GM19193 (cell line): Measurements from ENCODE around the gene PCDH15.

Experiments
- POLR2A ChIP-seq: IDR thresholded peaks from 4 replicates; pipeline ENCODE4 v1.6.1; 2011; ENCODE audit not compliant: insufficient read depth, insufficient read length; ENCODE audit errors: extremely low read depth

Gene PCDH15

DNA sequence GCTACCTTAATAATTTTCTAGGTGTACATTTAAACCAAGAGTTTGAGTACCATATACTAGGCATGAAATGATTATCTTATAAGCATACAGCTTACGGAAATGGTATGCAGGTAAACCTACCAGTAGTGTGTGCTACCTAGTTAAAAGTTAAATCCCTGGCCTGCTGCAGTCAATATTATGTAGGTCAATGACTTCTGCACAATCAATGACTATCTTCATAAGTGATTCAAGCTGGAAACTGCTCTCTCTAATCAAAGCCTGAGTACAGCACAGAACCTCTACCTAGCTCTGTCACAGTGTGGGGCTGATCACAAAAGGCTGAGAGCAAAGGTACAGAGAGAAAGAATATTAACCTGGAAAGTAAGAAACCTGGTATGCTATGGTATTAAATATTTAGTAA lies 733.7 kb downstream of the PCDH15 start:
- TF ChIP-seq POLR2A: no peak

DNA sequence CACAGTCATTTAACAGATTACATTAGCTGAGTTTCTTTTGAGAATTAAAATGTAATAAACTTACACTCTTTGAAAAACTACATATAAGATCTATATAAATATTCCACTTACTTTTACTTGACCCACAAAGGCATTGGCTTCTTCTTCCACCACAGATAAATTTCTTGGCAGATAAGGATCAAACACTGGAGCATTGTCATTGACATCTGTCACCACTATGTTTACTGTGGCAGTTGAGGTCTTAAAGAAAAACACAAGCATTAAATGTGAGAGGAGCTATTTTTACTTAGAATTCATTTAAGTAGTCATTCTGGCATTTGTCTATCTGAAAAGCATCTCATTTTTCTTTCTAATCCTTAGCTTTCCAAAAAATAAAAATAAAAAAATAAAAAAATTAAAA lies 734.4 kb downstream of the PCDH15 start:
- no peak for TF ChIP-seq POLR2A

DNA sequence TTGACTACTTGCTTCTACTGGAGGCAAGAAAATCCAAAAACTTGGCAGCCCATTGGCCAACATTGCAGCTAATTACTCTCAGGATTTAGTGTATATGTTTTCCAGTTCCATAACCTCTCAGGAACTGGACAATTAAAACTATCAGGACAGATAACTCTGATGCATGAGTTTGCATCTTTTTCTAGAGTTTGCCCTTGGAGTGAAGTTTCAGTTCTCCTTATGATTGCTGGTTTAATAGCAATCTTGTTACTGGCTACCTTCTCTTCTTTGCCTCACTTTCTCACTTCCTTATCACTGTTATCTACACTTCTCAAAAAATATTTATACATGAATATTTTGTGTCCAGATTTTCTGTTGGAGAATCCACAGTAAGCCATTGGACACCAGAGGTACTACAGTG lies 735.9 kb downstream of the PCDH15 start:
- no peak for TF ChIP-seq POLR2A

DNA sequence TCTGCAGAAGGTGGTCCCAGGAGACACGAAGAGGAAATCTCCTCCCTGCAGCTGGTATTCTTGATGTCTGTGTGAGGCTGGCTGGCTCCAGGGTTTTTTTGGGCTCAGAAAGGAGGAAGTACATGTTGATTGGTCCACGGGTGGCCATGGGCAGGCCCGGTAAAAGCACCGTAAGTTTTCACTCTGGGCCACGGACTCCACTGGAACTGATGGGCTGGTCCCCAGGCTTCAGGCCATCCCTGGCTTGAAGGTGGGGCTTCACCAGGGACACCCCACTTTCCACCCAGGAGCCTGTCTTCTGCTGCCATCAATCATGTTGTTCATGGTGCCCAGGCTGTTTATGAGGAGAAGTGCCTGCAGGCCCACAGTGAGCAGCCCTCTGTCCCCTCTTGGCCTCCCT lies 736.8 kb downstream of the PCDH15 start:
- TF ChIP-seq POLR2A: no peak

DNA sequence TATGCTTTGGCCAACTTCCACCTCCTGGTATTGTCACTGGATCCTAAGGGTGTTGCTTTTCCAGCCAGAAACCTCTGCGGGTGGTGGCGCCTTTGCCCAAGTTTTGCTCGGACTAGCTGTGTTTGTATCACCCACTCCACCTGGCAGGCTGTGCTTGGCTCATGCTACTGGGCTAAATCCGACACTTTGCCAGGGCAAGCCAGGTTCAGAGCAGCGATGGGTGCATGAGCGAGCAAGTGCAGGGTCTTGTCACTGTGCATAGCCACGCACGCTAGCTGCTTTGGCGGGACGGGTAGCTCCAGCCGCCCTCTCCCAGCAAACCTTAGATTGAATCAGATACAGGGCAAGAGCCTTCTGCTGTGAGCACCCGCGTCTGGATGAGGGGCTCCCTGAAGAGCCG lies 737.5 kb downstream of the PCDH15 start:
- no peak for TF ChIP-seq POLR2A

DNA sequence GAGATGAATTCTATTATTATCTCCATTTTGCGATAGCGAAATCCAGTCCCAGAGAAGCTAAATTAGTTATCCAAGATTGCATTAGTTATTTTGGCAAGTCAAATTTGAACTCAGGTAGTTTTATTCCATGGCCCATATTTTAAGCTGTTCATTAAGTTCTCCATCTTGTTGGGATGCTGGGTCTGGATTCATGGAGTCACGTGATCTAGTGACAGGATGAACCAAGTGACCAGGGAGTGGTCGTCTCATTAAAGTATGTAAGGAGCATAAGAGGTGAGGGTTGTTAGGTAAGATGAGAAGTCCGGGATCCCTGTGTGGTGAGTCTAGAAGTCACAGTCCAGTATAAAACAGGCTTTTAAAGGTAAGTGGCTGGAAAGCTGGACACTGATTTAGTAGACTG lies 740.5 kb downstream of the PCDH15 start:
- TF ChIP-seq POLR2A: no peak

DNA sequence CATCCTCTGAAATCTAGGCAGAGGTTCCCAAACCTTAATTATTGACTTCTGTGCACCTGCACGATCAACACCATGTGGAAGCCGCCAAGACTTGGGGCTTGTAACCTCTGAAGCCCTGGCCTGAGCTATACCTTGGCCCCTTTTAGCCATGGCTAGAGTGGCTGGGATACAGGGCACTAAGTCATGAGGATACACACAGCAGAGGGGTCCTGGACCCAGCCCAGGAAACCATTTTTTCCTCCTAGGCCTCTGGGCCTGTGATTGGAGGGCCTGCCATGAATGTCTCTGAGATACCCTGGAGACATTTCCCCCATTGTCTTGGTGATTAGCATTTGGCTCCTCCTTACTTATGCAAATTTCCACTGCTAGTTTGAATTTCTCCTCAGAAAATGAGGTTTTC lies 743.7 kb downstream of the PCDH15 start:
- no peak for TF ChIP-seq POLR2A

DNA sequence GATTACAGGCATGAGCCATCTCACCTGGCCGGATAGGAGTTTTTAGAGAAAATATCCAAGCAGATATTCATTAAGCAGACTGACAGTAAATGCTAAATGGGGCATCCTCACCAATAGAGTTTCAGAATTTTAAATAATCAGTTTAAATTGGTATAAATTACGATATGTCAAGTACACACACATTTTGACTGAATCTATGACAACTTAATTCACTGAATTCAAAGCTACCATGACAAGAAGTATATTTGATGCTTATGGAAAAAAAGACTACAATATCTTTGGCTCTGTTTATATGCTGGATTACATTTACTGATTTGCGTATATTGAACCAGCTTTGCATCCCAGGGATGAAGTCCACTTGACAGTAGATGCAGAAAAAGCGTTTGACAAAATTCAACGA lies 774.7 kb downstream of the PCDH15 start:
- TF ChIP-seq POLR2A: no peak

DNA sequence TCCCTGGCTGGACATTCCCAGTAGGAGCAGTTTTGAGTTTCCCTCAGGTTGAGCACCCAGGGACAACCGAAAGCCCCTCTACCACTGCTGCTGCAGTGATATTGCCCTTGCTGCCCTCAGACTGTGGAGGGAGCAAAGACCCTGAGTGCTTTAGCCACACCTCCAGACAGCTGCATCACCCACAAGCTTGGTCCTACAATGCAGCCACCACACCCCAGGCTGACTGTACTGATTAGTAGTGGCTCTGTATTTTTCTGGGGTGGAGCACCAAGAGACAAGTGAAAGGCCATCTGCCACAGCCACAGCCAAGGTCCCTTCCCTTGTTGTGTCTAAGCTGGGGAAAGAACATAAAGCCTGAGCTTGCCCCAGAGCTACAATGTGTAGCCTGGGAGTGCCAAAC lies 789.9 kb downstream of the PCDH15 start:
- no peak for TF ChIP-seq POLR2A

DNA sequence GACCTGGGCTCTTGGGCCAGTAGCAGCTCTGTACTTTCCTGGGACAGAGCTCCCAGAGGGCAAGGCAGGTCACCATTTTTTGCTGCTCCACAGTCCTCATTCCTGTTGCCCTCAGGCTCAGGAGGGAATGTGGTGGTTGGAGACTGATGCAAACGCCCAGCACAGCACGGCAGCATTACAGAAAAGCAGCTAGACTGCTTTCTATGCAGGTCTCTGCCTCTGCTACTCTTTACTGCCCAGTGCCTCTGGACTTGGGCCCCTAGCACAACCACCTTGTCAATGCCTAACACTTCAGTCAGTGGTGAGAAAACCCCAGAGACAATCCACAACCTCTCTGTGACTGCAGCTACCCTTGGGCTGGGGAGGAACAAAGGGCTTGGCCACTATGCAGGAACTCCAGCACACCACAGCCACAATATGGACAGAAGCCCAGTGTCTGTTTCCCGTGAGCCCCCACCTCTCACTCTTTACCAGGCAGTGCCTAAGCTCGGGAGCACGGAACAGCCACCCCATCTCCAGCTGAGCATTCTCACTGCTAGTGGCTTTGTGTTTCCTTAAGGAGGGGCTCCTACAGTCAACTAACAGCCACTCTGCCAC lies 790.6 kb downstream of the PCDH15 start:
- TF ChIP-seq POLR2A: no peak

DNA sequence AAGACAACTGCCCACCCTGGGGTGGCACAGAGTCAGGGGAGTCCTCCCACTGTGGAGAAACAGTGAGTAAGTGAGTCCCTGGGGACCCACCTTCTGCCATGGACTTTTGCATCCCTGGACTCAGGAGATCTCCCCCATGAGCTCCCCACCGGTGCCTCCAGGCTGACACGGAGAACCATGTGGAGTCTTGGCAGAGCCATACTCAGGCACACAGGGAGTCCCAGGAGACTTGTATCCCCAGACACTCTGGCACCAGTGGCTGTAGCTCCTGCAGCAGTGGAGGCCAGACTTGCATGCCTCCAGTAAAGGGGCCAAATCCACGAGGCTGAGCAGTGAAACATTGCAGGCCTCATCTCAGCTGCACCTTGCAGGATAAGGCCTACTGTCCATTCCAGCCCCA lies 791.4 kb downstream of the PCDH15 start:
- no peak for TF ChIP-seq POLR2A

DNA sequence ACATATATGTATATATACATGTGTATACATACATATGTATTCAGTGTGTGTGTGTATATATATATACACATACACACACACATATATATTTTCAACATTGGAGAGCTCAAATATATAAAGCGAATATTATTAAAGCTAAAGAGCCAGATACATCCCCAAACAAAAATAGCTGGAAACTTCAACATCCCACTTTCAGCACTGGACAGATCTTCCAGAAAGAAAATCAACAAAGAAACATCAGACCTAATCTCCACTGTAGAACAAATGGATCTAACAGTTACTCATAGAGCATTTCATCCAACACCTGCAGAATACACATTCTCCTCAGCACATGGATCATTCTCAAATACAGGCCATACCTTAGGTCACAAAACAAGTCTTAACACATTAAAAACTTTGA lies 799.0 kb downstream of the PCDH15 start:
- TF ChIP-seq POLR2A: no peak

DNA sequence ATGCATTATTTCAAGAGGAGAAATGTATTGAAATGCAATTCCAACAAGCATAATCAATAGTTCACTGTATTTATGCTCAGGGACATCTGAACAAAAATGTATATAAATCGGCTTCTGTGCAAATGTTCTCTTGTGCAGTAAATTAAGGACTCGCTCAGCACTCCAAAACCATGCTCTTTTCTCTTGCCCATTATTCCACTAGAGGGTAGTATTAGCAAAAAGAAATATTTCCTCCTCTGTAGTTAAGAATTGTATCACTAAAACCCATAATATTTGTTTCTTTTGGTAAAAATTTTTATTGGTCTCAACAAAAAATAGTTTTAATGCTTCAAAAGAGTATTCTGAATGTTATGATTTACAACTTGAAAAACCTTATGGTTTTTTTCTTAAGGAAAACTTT lies 803.1 kb downstream of the PCDH15 start:
- no peak for TF ChIP-seq POLR2A

DNA sequence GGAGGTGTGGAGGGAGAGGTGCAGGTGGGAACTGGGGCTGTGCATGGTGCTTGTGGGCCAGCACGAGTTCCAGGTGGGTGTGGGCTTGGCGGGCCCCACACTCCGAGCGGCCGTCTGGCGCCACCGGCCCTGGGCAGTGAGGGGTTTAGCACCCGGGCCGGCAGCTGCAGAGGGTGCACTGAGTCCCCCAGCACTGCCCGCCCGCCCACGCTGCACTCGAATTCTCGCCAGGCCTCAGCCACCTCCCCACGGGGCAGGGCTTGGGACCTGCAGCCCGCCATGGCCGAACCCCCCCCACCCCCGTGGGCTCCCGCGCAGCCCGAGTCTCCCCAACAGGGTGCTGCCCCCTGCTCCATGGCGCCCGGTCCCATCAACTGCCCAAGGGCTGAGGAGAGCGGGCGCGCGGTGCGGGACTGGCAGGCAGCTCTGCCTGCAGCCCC lies 810.2 kb downstream of the PCDH15 start:
- no peak for TF ChIP-seq POLR2A

DNA sequence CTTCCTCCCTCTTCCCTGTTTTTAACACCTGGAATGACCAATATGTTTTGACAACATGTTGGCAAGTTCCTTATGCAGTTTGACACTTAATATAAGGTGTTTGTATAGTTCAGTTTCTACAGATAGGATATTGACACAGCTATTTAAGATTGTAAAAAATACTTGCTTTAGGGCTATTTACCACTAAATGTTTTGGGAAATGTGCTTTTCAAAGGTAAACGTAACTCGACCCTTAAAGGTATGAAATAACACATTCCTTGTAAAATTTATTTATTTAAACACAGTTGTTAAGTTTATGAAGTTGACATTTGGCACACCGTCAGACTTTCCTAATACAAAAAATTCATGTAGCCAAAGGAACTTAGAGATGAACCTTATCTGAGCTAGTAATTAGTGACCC lies 817.6 kb downstream of the PCDH15 start:
- TF ChIP-seq POLR2A: no peak

DNA sequence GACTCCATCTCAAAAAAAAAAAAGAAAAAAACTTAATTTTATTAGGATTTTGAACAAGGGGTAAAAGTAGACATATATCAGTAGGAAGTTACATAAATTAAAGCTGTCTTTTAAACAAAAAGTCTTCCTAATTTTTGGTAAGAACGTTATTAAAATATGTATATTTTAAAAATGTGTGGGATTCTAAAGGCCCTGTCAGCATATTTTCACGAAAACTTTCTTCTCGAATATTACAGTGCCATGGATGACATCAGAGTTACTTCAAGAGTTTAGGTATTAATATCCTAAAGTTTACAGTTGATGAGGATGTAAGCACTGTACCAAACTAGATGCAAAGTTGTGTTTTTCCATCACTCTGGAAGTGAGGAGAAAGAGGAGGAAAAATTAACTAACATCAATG lies 820.8 kb downstream of the PCDH15 start:
- TF ChIP-seq POLR2A: no peak

DNA sequence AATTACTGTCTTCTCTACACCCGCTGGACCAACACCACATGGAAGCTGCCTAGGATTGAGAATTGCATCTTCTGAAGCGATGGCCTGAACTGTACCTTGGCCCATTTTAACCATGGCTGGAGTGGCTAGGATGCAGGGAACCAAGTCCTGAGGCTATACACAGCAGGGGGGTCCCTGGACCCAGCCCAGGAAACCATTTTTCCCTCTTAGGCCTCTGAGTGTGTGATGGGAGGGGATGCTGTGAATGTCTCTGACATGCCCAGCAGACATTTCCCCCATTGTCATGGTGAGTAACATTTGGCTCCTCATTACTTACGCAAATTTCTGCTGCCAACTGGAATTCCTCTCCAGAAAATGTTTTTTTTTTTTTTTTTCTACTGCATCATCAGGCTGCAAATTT lies 822.7 kb downstream of the PCDH15 start:
- no peak for TF ChIP-seq POLR2A
